IPS-15b (cell line): ENCODE measurements around the gene FUZ.

Experiments
- H3K27me3 ChIP-seq: one replicate; pipeline ENCODE4 v1.6.1; 2013; ENCODE audit warnings: low read length; ENCODE audit not compliant: control insufficient read depth, insufficient read depth
- H3K36me3 ChIP-seq: one replicate; pipeline ENCODE4 v1.6.1; 2013; ENCODE audit warnings: low read length; ENCODE audit not compliant: control insufficient read depth, insufficient read depth
- H3K4me1 ChIP-seq: one replicate; pipeline ENCODE4 v1.6.1; 2013; ENCODE audit warnings: mild to moderate bottlenecking, low read length; ENCODE audit not compliant: control insufficient read depth, insufficient read depth
- H3K4me3 ChIP-seq: one replicate; pipeline ENCODE4 v1.5.1; 2013; ENCODE audit warnings: low read depth, low read length
- H3K9ac ChIP-seq: one replicate; pipeline ENCODE4 v1.6.1; 2013; ENCODE audit warnings: low read depth, mild to moderate bottlenecking, low read length
- H3K9me3 ChIP-seq: one replicate; pipeline ENCODE4 v1.6.1; 2013; ENCODE audit warnings: mild to moderate bottlenecking, low read length; ENCODE audit not compliant: control insufficient read depth, insufficient read depth

The FUZ gene

DNA sequence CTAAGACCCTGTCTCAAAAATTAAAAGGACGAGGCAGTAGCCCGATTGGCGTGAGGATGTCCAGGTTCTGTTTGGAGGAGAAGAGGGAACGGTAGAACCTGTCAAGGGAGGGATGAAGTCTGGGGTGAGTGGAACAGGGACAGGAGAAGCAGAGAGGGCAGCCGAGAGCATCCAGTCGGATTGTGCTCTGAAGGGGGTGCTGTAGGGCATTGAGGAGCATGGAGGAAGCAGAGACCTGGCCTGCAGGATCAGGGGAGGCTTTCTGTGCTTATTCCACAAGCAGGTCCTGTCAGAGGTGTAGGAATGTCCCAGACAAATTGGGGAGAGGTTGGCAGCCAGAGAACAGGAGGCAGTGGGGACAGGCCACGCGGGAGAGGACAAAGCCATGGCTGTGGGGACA lies 32.2 kb downstream of the FUZ start:
- Histone ChIP-seq H3K9me3 (no peaks in the 10 kb centered on the region), H3K27me3 (no peaks in the 10 kb centered on the region), H3K4me1 (no peaks in the 10 kb centered on the region), H3K4me3 (no peak overlapping the region), H3K36me3 (peaks cover 11% of the 10 kb centered on the region), H3K9ac (peak overlapping the region; percentile 32)

DNA sequence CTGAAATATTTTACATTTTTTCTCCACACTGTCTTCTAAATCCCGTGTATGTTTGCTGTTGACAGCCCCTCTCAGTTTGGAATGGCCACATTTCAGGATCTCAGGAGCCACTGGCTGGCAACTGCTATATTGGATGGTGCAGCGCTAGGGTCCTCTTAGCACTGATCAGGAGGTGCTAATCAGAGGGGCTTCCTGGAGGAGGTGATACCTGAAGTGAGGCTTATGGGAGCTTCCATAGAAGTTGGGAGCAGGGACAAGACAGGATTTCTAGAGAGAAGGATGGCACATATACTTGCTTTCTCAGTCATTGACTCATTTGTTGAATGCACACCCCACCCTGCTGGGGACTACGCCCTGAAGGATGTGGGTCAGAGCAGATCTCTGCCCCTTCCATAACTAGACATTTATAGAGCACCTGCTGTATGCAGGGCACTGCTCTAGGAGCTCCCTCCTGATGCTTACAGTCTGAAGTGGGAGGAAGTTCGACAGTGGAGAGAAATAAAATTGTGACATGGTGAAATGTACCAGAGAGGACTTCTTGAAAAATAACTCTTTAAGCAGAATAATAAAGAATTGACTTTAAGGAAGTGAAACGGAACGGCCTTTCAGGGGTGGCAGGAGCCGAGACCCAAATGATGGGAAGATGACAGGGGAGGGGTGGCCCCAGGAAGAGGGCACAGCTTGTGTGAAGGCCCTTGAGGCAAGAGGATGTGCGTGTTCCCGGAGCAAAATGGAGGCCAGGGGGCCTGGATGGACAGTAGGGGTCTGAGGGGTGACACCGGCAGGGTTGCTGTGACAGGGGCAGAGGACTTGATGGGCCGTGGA lies 33.1 kb downstream of the FUZ start:
- H3K9ac ChIP-seq = no peak overlapping the region
- peaks cover 11% of the 10 kb centered on the region for H3K36me3 ChIP-seq
- H3K9me3 ChIP-seq = no peaks in the 10 kb centered on the region
- H3K4me1 ChIP-seq = no peaks in the 10 kb centered on the region
- H3K4me3 ChIP-seq = no peak overlapping the region
- H3K27me3 ChIP-seq = no peaks in the 10 kb centered on the region

DNA sequence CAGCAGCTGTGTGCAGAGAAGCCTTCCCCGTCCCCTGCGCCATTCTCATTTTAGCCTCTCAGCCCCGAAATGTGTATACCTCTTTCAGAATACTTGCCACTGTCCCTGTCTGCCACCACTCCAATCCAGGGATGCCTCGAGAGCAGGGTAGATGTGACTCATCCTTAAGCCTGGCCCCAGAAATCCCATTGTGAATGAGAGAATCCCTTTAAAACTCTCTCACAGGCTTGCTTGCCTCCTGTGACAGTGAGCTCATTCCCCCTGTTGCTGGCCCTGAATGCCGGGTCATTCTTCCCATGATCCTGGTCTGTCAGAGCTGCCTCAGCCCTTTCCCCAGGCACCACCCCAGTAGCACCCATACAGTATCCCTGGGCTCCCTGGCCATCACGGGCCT lies 36.7 kb downstream of the FUZ start:
- Histone ChIP-seq H3K36me3 (no peaks in the 10 kb centered on the region), H3K9me3 (no peaks in the 10 kb centered on the region), H3K4me1 (no peaks in the 10 kb centered on the region), H3K9ac (no peak overlapping the region), H3K27me3 (no peaks in the 10 kb centered on the region), H3K4me3 (no peak overlapping the region)

GRCh38 chr19:49775742-49776370 lies 37.2 kb downstream of the FUZ start:
- no peak overlapping the region for H3K4me3 ChIP-seq
- H3K36me3 ChIP-seq = no peaks in the 10 kb centered on the region
- no peaks in the 10 kb centered on the region for H3K4me1 ChIP-seq
- H3K27me3 ChIP-seq = no peaks in the 10 kb centered on the region
- no peak overlapping the region for H3K9ac ChIP-seq
- H3K9me3 ChIP-seq = no peaks in the 10 kb centered on the region

GRCh38 chr19:49774969-49775368 lies 38.1 kb downstream of the FUZ start:
- no peak overlapping the region for H3K4me3 ChIP-seq
- no peaks in the 10 kb centered on the region for H3K27me3 ChIP-seq
- H3K36me3 ChIP-seq = no peaks in the 10 kb centered on the region
- H3K4me1 ChIP-seq = no peaks in the 10 kb centered on the region
- no peak overlapping the region for H3K9ac ChIP-seq
- H3K9me3 ChIP-seq = no peaks in the 10 kb centered on the region

- Histone ChIP-seq H3K9ac (no peak overlapping the region), H3K4me3 (no peak overlapping the region), H3K36me3 (no peaks in the 10 kb centered on the region), H3K9me3 (no peaks in the 10 kb centered on the region), H3K4me1 (no peaks in the 10 kb centered on the region), H3K27me3 (no peaks in the 10 kb centered on the region)
These were observed 39.3 kb downstream of the FUZ start for GRCh38 chr19:49773663-49774350.

- H3K4me1 ChIP-seq = no peaks in the 10 kb centered on the region
- no peaks in the 10 kb centered on the region for H3K9me3 ChIP-seq
- no peaks in the 10 kb centered on the region for H3K36me3 ChIP-seq
- peak overlapping the region; percentile 12 for H3K9ac ChIP-seq
- H3K27me3 ChIP-seq = no peaks in the 10 kb centered on the region
- no peak overlapping the region for H3K4me3 ChIP-seq
These were observed 40.2 kb downstream of the FUZ start for GRCh38 chr19:49772850-49773432.

GRCh38 chr19:49771674-49772139 lies 41.4 kb downstream of the FUZ start:
- H3K36me3 ChIP-seq = no peaks in the 10 kb centered on the region
- no peak overlapping the region for H3K4me3 ChIP-seq
- no peak overlapping the region for H3K9ac ChIP-seq

GRCh38 chr19:49770529-49770928 lies 42.6 kb downstream of the FUZ start:
- H3K9ac ChIP-seq = no peak overlapping the region

More at GRCh38 chr19:49771674-49772139, 41.4 kb downstream of the FUZ start:
- H3K27me3 ChIP-seq = no peaks in the 10 kb centered on the region
- no peaks in the 10 kb centered on the region for H3K9me3 ChIP-seq
- H3K4me1 ChIP-seq = peaks cover 3% of the 10 kb centered on the region

DNA sequence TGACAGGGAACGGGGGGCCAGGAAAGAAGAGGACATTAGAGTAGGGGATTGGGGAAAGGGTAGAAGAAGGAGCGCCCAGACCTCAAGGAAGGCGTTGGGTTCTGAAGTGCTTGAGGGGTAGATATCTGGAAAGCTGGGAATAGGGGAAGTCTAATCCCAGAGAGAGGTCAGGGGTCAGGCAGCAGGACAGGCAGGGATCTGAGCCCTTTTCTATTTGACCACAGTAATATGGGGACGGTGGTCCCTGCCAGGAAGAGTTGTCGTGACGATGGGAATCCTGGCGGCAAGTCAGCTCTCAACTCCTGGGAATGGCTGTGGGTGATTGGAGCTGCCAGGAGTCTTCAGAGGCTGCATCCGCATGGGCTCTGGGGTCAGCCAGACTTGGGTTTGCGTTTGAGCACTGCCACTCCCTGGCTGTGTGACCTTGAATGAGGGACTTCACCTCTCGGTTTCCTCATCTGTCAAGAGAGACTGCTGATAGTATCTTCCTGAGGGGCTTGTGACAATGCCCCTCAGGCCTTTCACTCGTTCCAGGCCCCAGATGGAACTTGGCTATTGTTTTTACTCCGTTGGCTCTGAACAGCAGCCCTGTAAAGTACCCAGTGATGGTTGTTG lies 45.0 kb downstream of the FUZ start:
- Histone ChIP-seq H3K9me3 (no peaks in the 10 kb centered on the region), H3K9ac (no peak overlapping the region), H3K4me3 (peak overlapping the region; percentile 85), H3K36me3 (no peaks in the 10 kb centered on the region), H3K4me1 (peaks cover 3% of the 10 kb centered on the region), H3K27me3 (no peaks in the 10 kb centered on the region)

More at GRCh38 chr19:49770529-49770928, 42.6 kb downstream of the FUZ start:
- H3K9me3 ChIP-seq = no peaks in the 10 kb centered on the region
- no peaks in the 10 kb centered on the region for H3K27me3 ChIP-seq
- H3K4me3 ChIP-seq = no peak overlapping the region
- no peaks in the 10 kb centered on the region for H3K36me3 ChIP-seq
- H3K4me1 ChIP-seq = peaks cover 3% of the 10 kb centered on the region

DNA sequence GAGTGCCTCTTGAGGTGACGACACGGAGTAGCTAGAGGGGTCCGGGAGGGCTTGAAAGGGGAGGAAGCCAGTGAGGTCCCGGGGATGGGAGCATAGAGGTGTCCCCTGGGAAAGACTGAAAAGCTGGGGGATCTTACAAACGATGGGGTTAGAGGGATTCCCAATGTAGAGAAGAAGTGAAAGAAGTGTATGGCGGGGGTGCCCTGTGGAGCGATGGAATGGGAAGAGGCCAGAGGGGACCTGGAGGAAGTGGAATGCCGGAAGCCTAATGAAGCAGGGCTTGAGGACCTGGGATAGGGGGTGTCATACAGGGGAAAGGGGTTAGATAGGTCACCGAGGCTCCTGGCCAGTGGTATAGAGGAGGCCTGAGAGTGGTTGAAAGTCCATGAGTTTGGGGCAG lies 45.7 kb downstream of the FUZ start:
- Histone ChIP-seq H3K9me3 (no peaks in the 10 kb centered on the region), H3K36me3 (no peaks in the 10 kb centered on the region), H3K4me3 (peak overlapping the region; percentile 85), H3K27me3 (no peaks in the 10 kb centered on the region), H3K9ac (peak overlapping the region; percentile 65), H3K4me1 (peaks cover 3% of the 10 kb centered on the region)
